GM19025 (cell line): ENCODE results near the gene PACC1.

Experiments used
- ATAC-seq: cut with Tn5 transposase; IDR thresholded peaks from one replicate; pipeline ENCODE4 v1.9.1; 2021; ENCODE audit warnings: mild to moderate bottlenecking, low read depth, moderate library complexity; ENCODE audit not compliant: unreplicated experiment

PACC1 gene

DNA sequence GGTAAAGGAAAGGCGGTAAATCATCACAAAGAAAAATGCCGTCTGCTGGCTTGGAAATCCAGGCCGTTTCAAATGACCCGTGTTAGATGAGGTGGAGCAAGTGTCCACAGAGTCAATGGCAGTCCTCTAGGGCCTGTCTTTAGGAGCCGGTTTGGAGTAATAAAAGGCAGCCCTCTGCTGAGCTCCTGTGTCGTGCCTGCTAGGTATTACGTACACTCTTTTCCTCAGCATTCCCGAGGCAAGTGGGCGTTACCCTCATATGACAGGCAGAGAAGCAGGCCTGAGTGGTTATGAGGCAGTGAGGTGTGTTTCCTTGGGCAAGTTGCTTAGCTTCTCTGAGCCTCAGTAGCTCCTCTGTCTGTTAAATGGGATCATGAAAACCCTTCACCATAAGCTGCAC lies 25.7 kb upstream of the PACC1 start:
- no peak for ATAC-seq

DNA sequence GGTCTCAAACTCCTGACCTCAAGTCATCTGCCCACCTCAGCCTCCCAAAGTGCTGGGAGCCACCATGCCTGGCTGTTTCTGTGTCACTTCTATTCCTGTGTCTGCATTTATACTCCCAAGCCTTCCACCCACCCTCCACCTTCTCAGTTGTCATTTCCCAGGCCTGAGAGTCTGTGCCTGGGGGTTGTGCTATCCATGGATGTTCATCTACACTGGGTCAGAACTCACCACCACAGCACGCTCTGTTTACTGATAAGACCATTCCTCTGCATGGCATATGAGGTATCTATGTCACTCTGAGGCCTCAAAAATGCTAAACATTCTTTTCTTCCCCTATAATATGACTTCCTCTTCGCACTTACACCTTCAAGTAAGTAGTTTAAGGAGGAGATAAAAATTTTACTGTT lies 24.1 kb upstream of the PACC1 start:
- no peak for ATAC-seq

DNA sequence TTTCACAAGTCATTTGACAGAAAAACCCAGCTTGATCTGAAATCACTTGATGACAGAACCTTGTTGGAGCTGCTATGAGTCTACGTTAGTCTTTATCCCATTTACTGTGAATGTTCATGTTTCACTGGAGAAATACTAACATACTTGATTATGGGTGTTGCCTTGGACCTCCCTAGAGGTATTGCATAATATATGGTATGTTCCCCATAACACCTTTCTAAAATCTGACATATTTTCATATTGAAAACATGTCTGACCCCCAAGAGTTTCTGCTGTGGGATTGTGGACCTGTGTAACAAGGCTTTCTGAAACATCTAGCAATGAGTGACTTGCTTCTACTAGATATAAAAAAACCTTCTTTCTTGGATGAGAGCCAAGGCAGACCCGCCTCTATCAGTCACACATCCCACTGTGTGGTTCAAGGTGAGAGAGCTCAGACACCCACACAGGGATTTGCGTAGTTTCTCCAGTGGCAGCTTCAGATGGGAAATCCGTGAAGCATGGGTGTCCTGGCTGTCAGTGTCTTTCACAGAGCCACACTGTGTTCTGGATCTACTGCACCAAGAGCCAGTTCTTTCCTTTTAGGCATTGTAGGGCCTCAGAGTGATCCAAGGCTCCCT lies 22.6 kb upstream of the PACC1 start:
- ATAC-seq = no peak

DNA sequence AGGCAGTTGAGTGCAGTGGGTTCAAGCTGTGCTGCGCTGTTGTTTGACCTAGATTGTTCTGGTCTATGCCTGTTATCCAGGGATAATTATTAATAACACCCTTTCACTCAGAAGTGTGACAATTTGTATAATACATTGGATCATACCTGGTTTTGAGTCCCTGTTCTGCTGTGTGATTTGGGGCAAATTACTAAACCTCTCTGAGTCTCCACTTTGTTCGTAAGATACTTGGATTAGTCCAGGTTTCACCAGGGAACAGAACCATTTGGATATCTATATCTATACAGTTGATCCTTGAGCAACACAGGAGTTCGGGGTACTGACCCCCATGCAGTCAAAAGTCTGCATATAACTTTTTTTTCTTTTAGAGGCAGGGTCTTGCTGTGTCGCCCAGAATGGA lies 20.3 kb upstream of the PACC1 start:
- no peak for ATAC-seq

DNA sequence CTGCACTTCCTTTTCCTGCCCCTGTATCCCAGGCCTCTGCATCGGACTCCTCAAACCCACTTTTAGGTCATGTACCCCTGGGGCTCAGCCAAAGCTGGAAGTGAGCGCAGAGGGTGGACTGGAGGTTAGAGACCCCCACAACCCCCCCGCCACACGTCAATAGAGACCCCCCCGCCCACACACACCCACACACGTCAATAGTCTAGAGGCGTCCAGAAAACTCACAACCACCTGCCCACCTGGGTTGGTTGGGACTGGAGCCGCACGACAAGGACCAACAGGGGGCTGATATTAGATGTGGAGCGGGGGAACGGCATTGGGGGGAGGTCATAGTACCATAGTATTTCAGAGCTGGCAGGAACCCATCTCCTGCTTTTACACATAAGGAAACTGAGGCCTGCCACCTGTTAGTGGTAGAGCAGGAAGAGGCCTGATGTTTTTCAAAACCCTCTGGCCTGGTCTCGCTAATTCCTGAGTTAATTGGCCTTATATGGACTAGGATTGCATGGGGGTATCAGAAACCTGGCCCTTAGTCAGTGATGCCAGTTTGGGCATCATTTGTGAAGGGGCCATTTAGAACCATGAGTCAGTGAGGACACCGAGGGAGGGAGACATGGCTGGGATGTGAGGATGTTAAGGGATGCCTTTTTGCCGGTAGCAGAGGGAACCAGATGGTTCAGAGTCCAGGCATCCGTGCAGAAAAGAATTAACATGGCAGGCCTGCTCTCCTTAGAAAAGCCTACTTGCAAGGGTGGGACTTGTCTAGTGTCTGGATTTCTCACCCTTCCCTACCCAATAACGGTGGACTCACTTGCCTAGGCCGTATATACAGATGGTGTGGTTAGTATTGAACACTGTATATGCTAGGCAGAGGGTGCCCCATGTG lies 19.1 kb upstream of the PACC1 start:
- no peak for ATAC-seq

DNA sequence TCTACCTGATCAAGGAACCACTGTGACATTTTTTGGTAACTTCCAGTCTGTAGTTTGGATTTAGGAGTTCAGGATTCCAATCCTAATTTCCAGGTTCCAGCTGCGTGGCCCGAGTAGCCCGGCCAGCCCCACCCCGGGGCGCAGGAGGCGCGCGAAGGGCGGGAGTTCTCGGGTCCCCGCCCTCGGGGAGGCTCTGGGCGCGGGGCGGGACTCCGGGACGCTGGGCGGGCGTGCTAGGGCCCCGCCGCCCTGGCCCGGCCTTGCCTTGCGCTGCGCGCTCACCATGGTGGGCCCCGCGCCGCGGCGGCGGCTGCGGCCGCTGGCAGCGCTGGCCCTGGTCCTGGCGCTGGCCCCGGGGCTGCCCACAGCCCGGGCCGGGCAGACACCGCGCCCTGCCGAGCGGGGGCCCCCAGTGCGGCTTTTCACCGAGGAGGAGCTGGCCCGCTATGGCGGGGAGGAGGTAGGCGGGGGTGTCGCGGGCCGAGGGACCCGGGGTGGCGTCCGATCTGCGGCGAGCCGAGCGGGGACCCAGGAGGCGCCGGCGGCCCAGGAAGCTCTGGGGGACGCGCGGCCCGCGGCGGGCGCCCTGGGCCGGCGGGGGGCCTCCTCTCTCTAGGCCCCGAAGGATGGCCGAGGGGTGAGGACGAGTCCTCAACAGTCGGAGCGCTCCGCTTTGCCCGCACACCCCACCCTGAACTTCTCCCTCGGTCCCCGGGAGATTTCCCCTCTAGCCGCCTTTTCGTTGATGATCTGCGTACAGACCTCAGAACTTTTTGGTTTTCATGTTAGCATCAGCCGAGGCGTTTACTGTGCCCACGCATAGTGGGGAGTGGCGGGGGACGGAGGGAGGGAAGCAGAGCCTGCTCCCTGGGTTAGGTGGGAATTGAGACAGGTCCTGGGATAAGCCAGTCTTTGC lies 18.2 kb upstream of the PACC1 start, which contains the start of gene NENF:
NENF (plus strand) TSS at position 260 of the 916 bp plus-strand sequence; CDS start at position 284, 24 bp downstream.
- ATAC-seq = peak; percentile 99

DNA sequence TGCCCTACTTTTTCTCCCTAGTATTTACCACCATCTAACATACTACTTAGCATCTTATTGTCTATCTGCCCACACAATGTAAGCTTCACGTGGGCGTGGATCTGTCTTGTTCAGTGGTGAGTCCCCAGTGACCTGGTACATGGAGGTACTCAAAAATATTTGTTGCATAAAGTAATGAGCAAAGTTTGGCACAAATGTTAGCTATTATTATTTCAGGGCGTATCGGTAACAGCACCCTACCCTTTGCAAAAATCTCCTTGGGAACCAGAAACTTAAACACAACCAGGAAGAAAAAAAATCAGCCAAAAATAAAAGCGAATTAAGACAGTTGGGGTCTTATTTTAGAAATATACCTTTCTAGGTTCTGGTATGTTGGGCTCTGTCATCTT lies 17.6 kb upstream of the PACC1 start:
- ATAC-seq = no peak

DNA sequence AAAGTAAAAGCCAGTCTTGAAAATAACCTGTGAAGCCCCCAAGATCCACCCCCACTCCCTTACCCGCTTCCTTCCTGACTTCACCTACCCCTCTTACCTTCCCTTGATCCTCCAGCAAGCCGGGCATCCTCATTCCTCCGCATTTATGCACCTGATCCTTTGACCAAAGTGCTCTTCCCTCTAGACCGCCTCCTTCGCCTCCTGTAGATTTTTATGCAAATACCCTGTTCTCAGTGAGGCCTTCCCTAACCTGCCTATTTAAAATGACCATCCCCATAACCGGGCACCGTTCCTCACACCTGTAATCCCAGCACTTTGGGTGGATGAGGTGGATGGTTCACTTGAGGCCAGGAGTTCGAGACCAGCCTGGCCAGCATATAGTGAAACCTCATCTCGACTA lies 17.0 kb upstream of the PACC1 start:
- ATAC-seq = no peak

DNA sequence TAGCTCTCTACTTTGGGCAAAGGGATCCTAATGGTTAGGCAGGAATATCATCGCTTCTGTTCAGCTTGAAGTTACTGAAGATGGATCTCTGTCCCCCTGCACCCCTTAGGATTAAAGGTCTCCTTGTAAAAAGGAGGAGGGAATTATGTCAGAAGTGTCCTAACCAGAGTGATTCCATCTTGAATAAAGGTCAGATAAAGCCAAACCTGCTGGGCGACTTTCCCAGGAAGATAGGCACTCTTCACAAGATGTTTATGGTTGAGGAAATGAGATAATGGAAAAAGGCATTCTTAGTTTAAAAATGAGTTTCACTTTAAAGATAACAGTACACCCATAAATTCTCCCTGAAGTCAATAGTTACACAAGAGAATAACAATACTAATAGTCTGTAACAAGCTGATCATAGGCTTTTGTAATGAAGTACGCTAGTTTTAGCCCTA lies 16.3 kb upstream of the PACC1 start:
- no peak for ATAC-seq

DNA sequence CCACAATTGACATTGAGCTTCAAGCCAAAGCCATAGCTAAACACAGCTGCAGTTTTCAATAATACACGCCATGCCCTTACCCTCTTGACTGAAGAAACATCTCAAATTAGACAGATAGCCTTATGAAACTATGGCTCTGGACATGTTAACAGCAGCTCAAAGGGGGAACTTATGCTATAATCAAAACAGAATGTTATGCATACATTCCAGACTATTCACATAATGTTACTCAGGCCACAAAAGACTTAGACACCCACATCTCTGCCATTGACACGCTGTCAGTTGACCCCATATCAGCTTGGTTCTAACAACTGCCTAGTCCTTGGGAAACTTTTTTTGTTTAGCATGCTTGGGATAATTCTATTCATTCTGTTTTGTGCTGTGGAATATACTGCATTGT lies 15.7 kb upstream of the PACC1 start:
- ATAC-seq = no peak

DNA sequence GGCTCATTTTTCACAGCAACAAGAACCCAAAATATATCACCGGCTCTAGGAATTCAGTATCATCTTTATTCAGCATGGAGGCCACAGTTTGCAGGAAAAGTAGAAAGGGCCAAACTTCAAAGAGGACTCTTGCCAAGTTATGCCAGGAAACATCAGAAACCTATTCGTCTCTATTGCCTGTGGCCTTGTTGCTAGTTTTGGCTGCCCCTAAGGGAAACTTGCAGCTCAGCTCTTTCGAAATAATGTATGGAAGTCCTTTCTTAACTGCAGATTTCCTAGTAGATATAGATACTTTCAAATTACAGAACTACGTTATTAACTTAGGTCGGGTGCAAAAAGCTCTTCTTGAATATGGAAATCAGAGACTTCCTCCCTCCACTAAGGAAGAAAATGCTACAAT lies 13.8 kb upstream of the PACC1 start:
- no peak for ATAC-seq

DNA sequence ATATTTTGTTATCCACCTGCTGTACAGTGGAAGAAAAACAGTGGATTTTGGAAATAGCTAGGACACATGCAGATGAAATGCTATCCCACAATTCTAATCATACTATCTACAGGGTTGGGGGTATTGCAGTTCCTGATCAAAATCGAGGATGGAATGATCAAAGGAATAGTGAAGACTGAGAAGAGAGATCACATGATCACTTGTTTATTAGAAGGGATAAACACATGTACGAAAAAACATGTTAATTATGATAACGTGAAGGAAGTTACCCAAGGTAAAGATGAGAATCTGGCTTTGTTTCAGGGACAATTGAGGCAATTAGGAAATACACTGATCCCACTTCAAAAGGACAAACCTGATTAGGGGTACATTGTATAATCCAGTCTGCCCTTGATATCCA lies 9.2 kb upstream of the PACC1 start:
- ATAC-seq = no peak

DNA sequence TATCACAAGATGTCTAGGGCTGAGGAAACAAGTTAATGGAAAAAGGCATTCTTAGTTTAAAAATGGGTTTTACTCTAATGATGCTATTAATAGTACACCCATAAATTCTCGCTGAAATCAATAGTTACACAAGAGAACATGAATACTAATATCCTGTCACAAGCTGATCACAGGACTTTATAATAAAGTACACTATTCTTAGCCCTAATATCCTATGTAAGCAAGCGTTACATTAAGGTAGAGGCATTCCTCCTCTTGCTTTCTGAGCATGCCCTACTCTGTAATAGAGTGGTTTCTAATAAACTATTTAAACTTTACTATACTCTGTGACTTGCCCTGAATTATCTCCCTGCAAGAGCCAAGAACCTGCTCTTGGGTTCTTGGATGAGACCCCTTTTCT lies 6.5 kb upstream of the PACC1 start:
- ATAC-seq = no peak

DNA sequence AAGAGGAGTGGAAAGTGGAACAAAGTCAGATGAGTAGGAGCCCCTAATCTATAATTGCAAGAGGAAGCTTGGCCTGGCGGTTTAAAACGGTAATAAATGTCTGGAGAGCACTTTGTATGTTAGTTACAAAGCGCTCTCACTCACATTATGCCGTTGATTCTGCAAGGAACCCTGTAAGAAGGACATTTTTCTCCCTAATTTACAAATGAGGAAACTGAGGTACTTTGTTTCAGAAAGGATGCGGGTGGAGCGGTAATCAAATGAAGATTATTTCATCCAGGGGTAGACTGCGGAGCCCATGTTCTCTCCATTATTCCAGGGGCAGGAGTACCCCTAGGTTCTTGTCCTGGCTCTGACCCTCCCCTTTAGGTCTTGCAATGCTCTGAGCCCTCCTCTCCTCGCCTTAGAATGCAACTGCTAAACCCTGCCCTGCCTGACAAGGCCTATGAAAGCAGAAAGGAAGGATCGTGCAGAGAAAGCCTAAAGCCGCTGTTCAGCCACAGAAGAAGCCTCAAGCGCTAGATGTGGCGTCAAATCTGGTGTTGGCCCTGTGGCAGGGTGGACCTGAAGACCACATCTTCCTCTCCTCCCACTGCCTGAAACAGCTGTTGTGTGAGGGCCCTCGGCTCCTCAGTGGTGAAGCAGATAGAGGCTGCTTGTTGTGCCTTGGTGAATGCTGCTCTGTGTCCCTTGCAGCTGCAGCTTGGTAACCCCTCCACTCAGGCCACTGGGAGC lies 588 bp upstream of the PACC1 start:
- no peak for ATAC-seq

DNA sequence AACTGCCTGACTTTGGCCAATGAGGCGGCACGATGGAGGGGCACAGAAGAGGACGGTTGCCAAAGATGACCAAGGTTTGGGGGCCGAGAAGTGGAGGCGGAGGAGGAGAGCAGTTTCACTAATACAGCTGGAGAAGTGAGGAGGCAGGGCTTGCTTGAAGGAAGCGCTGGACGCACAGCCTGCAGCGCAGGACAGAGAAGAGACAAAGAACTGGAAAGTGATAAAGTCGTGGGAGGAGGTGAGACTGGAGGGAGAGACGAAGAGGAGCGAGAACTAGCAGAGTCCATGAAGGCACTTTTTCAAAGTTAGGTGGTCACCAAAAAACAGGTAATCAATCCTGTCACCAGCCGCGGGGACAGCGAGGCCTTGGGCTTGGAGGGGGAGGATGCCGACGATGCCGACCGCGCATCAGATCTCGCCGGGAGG lies 771 bp downstream of the PACC1 start:
- no peak for ATAC-seq

DNA sequence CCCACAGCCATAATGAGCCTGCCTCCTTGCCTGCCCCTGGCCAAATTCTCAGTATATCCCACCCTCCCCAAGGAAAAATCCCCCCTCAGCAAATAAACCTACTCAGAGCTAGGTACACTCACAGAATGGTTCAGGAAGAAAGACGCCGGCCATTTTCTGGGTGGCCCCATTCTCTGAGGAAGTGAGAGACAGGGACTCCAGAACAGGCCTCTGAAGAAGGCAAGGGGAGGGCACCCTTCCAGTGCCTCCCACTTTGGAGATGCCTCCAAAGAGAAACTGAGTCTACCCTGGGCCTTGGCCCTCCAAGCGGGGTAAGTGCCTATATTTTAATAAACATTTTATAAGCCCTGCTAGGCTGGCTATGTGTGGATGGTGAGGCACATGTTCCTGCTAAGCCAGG lies 2.3 kb downstream of the PACC1 start:
- ATAC-seq = no peak

DNA sequence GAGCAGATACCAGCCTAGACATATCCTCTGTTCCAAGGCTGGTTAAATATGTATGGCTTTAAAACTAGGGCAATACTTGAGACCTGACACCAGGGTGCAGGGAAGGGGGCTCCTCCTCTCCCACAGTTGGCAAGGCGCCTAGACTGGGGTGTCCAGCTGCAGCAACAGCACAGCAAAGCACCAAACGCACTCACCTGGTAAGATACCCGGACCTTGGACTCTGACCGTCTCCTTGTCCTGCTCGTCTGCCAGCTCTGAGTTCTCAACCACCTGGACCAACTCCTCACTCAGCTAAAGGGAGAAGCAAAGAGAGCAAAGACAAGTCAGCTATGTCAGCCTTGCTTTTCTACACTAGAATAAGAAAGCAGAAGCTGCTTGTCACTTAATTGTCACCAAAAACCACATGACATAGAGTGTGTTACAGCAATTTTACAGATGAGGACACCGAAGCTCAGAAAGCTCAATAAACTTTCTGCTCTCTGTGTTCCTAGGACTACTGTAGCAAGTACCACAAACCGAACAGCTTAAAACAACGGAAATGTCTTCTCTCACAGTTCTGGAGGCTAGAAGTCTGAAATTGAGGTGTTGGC lies 4.4 kb downstream of the PACC1 start:
- ATAC-seq = no peak

DNA sequence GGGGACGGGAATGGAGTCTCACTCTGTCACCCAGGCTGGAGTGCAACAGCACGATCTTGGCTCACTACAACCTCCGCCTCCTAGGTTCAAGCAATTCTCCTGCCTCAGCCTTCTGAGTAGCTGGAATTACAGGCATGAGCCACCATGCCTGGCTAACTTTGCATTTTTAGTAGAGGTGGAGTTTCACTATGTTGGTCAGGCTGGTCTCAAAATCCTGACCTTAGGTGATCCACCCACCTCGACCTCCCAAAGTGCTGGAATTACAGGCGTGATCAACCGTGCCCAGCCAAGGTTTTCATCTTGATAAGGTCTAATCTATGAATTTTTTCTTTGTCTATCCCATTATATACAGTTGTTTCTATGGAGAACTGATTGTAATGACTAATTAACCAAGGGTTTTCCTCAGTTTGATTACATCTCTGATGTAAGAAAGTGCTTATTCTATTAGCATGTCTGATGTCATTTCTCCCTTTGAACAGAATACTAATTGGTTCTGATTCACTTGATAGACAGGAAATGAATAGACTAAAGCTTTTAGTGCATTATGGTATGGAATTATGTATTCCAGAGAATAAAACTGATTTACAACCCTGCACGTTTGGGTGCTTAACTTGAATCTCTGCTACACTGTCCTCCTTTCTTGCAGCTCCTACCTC lies 11.9 kb downstream of the PACC1 start:
- ATAC-seq = no peak

DNA sequence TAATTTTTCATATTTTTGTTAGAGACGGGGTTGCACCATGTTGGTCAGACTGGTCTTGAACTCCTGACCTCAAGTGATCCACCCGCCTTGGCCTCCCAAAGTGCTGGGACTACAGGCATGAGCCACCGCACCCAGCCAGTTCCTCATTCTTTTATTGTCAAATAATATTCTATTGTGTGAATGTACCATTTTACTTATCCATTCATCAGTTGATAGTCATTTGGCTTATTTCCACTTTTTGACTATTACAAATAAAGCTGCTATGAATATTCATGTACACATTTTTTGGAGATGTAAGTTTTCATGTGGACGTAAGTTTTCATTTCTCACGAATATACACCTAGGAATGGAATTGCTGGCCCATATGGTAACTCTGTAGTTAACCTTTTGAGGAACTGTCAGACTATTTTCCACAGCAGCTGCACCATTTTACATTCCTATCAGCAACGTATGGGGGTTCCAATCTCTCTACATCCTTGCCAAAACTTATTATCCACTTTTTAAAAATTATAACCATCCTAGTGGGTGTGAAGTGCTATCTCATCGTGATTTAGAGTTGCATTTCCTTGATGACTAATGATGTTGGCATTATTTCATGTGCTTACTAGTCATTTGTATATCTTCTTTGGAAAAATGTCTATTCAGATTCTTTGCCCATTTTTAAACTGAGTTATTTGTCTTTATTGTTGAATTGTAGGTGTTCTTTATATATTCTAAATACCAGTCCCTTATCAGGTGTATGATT lies 12.7 kb downstream of the PACC1 start:
- ATAC-seq = no peak
